Measurements from ENCODE around the gene NFATC2.

Gene NFATC2

GRCh38 chr20:51427651-51428291 is 114.7 kb downstream of the NFATC2 start:
- TF ChIP-seq POLR2A (IDR thresholded peaks at IDR 0.05; ENCODE audit: low read length): no peak
- TF ChIP-seq GATA1 (IDR thresholded peaks at IDR 0.05; ENCODE audit: low read depth, low read length): no peak
- DNase-seq: no peak

GRCh38 chr20:51426718-51427650 is 115.5 kb downstream of the NFATC2 start:
- DNase-seq: no peak
- no peak for TF ChIP-seq POLR2A (IDR thresholded peaks at IDR 0.05; ENCODE audit: low read length)
- no peak for TF ChIP-seq GATA1 (IDR thresholded peaks at IDR 0.05; ENCODE audit: low read depth, low read length)

GRCh38 chr20:51425347-51426106 is 117.0 kb downstream of the NFATC2 start:
- TF ChIP-seq POLR2A (IDR thresholded peaks at IDR 0.05; ENCODE audit: low read length) (no peak), GATA1 (IDR thresholded peaks at IDR 0.05; ENCODE audit: low read depth, low read length) (no peak)
- no peak for DNase-seq

GRCh38 chr20:51424270-51425117 is 118.0 kb downstream of the NFATC2 start:
- TF ChIP-seq GATA1 (IDR thresholded peaks at IDR 0.05; ENCODE audit: low read depth, low read length) (no peak), POLR2A (IDR thresholded peaks at IDR 0.05; ENCODE audit: low read length) (no peak)
- DNase-seq: no peak

- no peak for DNase-seq
- TF ChIP-seq POLR2A (IDR thresholded peaks at IDR 0.05; ENCODE audit: low read length) (no peak), GATA1 (IDR thresholded peaks at IDR 0.05; ENCODE audit: low read depth, low read length) (no peak)
Observed at GRCh38 chr20:51423810-51424209, 118.7 kb downstream of the NFATC2 start.

- no peak for DNase-seq
- TF ChIP-seq GATA1 (IDR thresholded peaks at IDR 0.05; ENCODE audit: low read depth, low read length): no peak
- TF ChIP-seq POLR2A (IDR thresholded peaks at IDR 0.05; ENCODE audit: low read length): no peak
Observed at GRCh38 chr20:51423290-51423667, 119.2 kb downstream of the NFATC2 start.

GRCh38 chr20:51422514-51423289 is 119.8 kb downstream of the NFATC2 start:
- no peak for DNase-seq
- TF ChIP-seq GATA1 (IDR thresholded peaks at IDR 0.05; ENCODE audit: low read depth, low read length): no peak
- TF ChIP-seq POLR2A (IDR thresholded peaks at IDR 0.05; ENCODE audit: low read length): no peak

GRCh38 chr20:51420805-51421204 is 121.7 kb downstream of the NFATC2 start:
- TF ChIP-seq GATA1 (IDR thresholded peaks at IDR 0.05; ENCODE audit: low read depth, low read length): no peak
- no peak for TF ChIP-seq POLR2A (IDR thresholded peaks at IDR 0.05; ENCODE audit: low read length)
- DNase-seq: no peak

GRCh38 chr20:51420111-51420510 is 122.4 kb downstream of the NFATC2 start:
- no peak for DNase-seq
- TF ChIP-seq POLR2A (IDR thresholded peaks at IDR 0.05; ENCODE audit: low read length): no peak
- TF ChIP-seq GATA1 (IDR thresholded peaks at IDR 0.05; ENCODE audit: low read depth, low read length): no peak

GRCh38 chr20:51419646-51420045 is 122.9 kb downstream of the NFATC2 start:
- TF ChIP-seq GATA1 (IDR thresholded peaks at IDR 0.05; ENCODE audit: low read depth, low read length): no peak
- TF ChIP-seq POLR2A (IDR thresholded peaks at IDR 0.05; ENCODE audit: low read length): no peak
- DNase-seq: no peak

- TF ChIP-seq GATA1 (IDR thresholded peaks at IDR 0.05; ENCODE audit: low read depth, low read length) (no peak), POLR2A (IDR thresholded peaks at IDR 0.05; ENCODE audit: low read length) (no peak)
- DNase-seq: peak in 1 of 2 experiments; percentile 21
Observed at GRCh38 chr20:51419231-51419630, 123.3 kb downstream of the NFATC2 start.

GRCh38 chr20:51418137-51418529 is 124.4 kb downstream of the NFATC2 start:
- DNase-seq: peak in 1 of 2 experiments; percentile 4
- TF ChIP-seq GATA1 (IDR thresholded peaks at IDR 0.05; ENCODE audit: low read depth, low read length): no peak
